ENCODE data around the gene GALNTL6. TPM values are rescaled to one million over a fixed set of nuclear protein-coding genes. Genes with fewer than 3 reads are reported as not detected.

GALNTL6 gene
- total RNA-seq, 2 experiments from 2014 or later: not detected

- Mint-ChIP-seq H3K4me1 (ENCODE audit: low read depth) (no peaks in the 10 kb centered on the region), H3K36me3 (ENCODE audit: low read depth) (no peaks in the 10 kb centered on the region), H3K4me3 (no peak overlapping the region), H3K27me3 (ENCODE audit: low read depth) (no peaks in the 10 kb centered on the region), H3K27ac (no peak overlapping the region), H3K9me3 (ENCODE audit: insufficient read depth) (no peaks in the 10 kb centered on the region)
- DNase-seq (no peak), ATAC-seq (no peak)
- ChIA-PET POLR2A (no interaction called here), CTCF (no interaction called here)
These were observed 375.2 kb downstream of the GALNTL6 start for GRCh38 chr4:172188248-172188988.

GRCh38 chr4:172202480-172203076 lies 389.4 kb downstream of the GALNTL6 start:
- H3K27ac Mint-ChIP-seq: no peak overlapping the region
- H3K4me3 Mint-ChIP-seq: no peak overlapping the region
- no peaks in the 10 kb centered on the region for H3K9me3 Mint-ChIP-seq (ENCODE audit: insufficient read depth)
- H3K4me1 Mint-ChIP-seq (ENCODE audit: low read depth): no peaks in the 10 kb centered on the region
- ATAC-seq (no peak), DNase-seq (no peak)
- ChIA-PET CTCF (no interaction called here), POLR2A (no interaction called here)
- no peaks in the 10 kb centered on the region for H3K27me3 Mint-ChIP-seq (ENCODE audit: low read depth)
- no peaks in the 10 kb centered on the region for H3K36me3 Mint-ChIP-seq (ENCODE audit: low read depth)

GRCh38 chr4:172207258-172207657 lies 394.1 kb downstream of the GALNTL6 start:
- H3K9me3 Mint-ChIP-seq (ENCODE audit: insufficient read depth): peaks cover 5% of the 10 kb centered on the region
- no peaks in the 10 kb centered on the region for H3K36me3 Mint-ChIP-seq (ENCODE audit: low read depth)
- no peaks in the 10 kb centered on the region for H3K4me1 Mint-ChIP-seq (ENCODE audit: low read depth)
- DNase-seq (no peak), ATAC-seq (no peak)
- H3K27me3 Mint-ChIP-seq (ENCODE audit: low read depth): no peaks in the 10 kb centered on the region
- POLR2A ChIA-PET: no interaction called here
- no peak overlapping the region for H3K4me3 Mint-ChIP-seq
- H3K27ac Mint-ChIP-seq: no peak overlapping the region
- CTCF ChIA-PET: no interaction called here

GRCh38 chr4:172207886-172208285 lies 394.7 kb downstream of the GALNTL6 start:
- POLR2A ChIA-PET: no interaction called here
- no peaks in the 10 kb centered on the region for H3K36me3 Mint-ChIP-seq (ENCODE audit: low read depth)
- H3K9me3 Mint-ChIP-seq (ENCODE audit: insufficient read depth): peaks cover 5% of the 10 kb centered on the region
- no peak overlapping the region for H3K27ac Mint-ChIP-seq
- no peak overlapping the region for H3K4me3 Mint-ChIP-seq
- CTCF ChIA-PET: no interaction called here
- H3K27me3 Mint-ChIP-seq (ENCODE audit: low read depth): no peaks in the 10 kb centered on the region
- DNase-seq (no peak), ATAC-seq (no peak)
- no peaks in the 10 kb centered on the region for H3K4me1 Mint-ChIP-seq (ENCODE audit: low read depth)

- Mint-ChIP-seq H3K4me3 (no peak overlapping the region), H3K27me3 (ENCODE audit: low read depth) (no peaks in the 10 kb centered on the region), H3K4me1 (ENCODE audit: low read depth) (no peaks in the 10 kb centered on the region), H3K9me3 (ENCODE audit: insufficient read depth) (no peaks in the 10 kb centered on the region), H3K36me3 (ENCODE audit: low read depth) (no peaks in the 10 kb centered on the region), H3K27ac (no peak overlapping the region)
- ChIA-PET POLR2A (no interaction called here), CTCF (no interaction called here)
- no peak for ATAC-seq
- no peak for DNase-seq
These were observed 407.5 kb downstream of the GALNTL6 start for GRCh38 chr4:172220679-172221078.

- no peaks in the 10 kb centered on the region for H3K27me3 Mint-ChIP-seq (ENCODE audit: low read depth)
- H3K4me3 Mint-ChIP-seq: no peak overlapping the region
- H3K27ac Mint-ChIP-seq: no peak overlapping the region
- ChIA-PET CTCF (no interaction called here), POLR2A (no interaction called here)
- ATAC-seq: no peak
- no peak for DNase-seq
- H3K9me3 Mint-ChIP-seq (ENCODE audit: insufficient read depth): no peaks in the 10 kb centered on the region
- no peaks in the 10 kb centered on the region for H3K4me1 Mint-ChIP-seq (ENCODE audit: low read depth)
- H3K36me3 Mint-ChIP-seq (ENCODE audit: low read depth): no peaks in the 10 kb centered on the region
These were observed 412.3 kb downstream of the GALNTL6 start for GRCh38 chr4:172225457-172225856.

GRCh38 chr4:172232966-172233365 lies 419.8 kb downstream of the GALNTL6 start:
- no peaks in the 10 kb centered on the region for H3K36me3 Mint-ChIP-seq (ENCODE audit: low read depth)
- no peaks in the 10 kb centered on the region for H3K4me1 Mint-ChIP-seq (ENCODE audit: low read depth)
- ChIA-PET POLR2A (no interaction called here), CTCF (no interaction called here)
- H3K4me3 Mint-ChIP-seq: no peak overlapping the region
- no peaks in the 10 kb centered on the region for H3K27me3 Mint-ChIP-seq (ENCODE audit: low read depth)
- ATAC-seq (no peak), DNase-seq (no peak)
- no peaks in the 10 kb centered on the region for H3K9me3 Mint-ChIP-seq (ENCODE audit: insufficient read depth)
- H3K27ac Mint-ChIP-seq: no peak overlapping the region

GRCh38 chr4:172243551-172243950 lies 430.3 kb downstream of the GALNTL6 start:
- no peak overlapping the region for H3K27ac Mint-ChIP-seq
- POLR2A ChIA-PET: no interaction called here
- ATAC-seq (no peak), DNase-seq (no peak)
- no peak overlapping the region for H3K4me3 Mint-ChIP-seq
- H3K27me3 Mint-ChIP-seq (ENCODE audit: low read depth): no peaks in the 10 kb centered on the region
- H3K4me1 Mint-ChIP-seq (ENCODE audit: low read depth): no peaks in the 10 kb centered on the region
- CTCF ChIA-PET: no interaction called here
- H3K36me3 Mint-ChIP-seq (ENCODE audit: low read depth): no peaks in the 10 kb centered on the region
- no peaks in the 10 kb centered on the region for H3K9me3 Mint-ChIP-seq (ENCODE audit: insufficient read depth)

- H3K27ac Mint-ChIP-seq: no peak overlapping the region
- ChIA-PET POLR2A (no interaction called here), CTCF (no interaction called here)
- H3K4me3 Mint-ChIP-seq: no peak overlapping the region
- H3K4me1 Mint-ChIP-seq (ENCODE audit: low read depth): no peaks in the 10 kb centered on the region
- no peaks in the 10 kb centered on the region for H3K27me3 Mint-ChIP-seq (ENCODE audit: low read depth)
- no peak for DNase-seq
- peaks cover under 1% of the 10 kb centered on the region for H3K9me3 Mint-ChIP-seq (ENCODE audit: insufficient read depth)
- no peaks in the 10 kb centered on the region for H3K36me3 Mint-ChIP-seq (ENCODE audit: low read depth)
- ATAC-seq: no peak
These were observed 432.3 kb downstream of the GALNTL6 start for GRCh38 chr4:172245516-172245915.

GRCh38 chr4:172253409-172253808 lies 440.2 kb downstream of the GALNTL6 start:
- no peak for DNase-seq
- POLR2A ChIA-PET: no interaction called here
- no peaks in the 10 kb centered on the region for H3K27me3 Mint-ChIP-seq (ENCODE audit: low read depth)
- H3K4me1 Mint-ChIP-seq (ENCODE audit: low read depth): no peaks in the 10 kb centered on the region
- ATAC-seq: no peak
- H3K27ac Mint-ChIP-seq: no peak overlapping the region
- no peak overlapping the region for H3K4me3 Mint-ChIP-seq
- H3K9me3 Mint-ChIP-seq (ENCODE audit: insufficient read depth): peaks cover 6% of the 10 kb centered on the region
- CTCF ChIA-PET: no interaction called here
- no peaks in the 10 kb centered on the region for H3K36me3 Mint-ChIP-seq (ENCODE audit: low read depth)

- ATAC-seq (no peak), DNase-seq (no peak)
- Mint-ChIP-seq H3K36me3 (ENCODE audit: low read depth) (no peaks in the 10 kb centered on the region), H3K9me3 (ENCODE audit: insufficient read depth) (no peaks in the 10 kb centered on the region), H3K4me1 (ENCODE audit: low read depth) (no peaks in the 10 kb centered on the region), H3K27me3 (ENCODE audit: low read depth) (no peaks in the 10 kb centered on the region), H3K4me3 (no peak overlapping the region), H3K27ac (no peak overlapping the region)
- ChIA-PET CTCF (no interaction called here), POLR2A (no interaction called here)
These were observed 443.6 kb downstream of the GALNTL6 start for GRCh38 chr4:172256820-172257219.

GRCh38 chr4:172270397-172270796 lies 457.2 kb downstream of the GALNTL6 start:
- no peak overlapping the region for H3K27ac Mint-ChIP-seq
- ChIA-PET POLR2A (no interaction called here), CTCF (no interaction called here)
- no peak overlapping the region for H3K4me3 Mint-ChIP-seq
- ATAC-seq: no peak
- H3K9me3 Mint-ChIP-seq (ENCODE audit: insufficient read depth): no peaks in the 10 kb centered on the region
- no peaks in the 10 kb centered on the region for H3K36me3 Mint-ChIP-seq (ENCODE audit: low read depth)
- no peaks in the 10 kb centered on the region for H3K4me1 Mint-ChIP-seq (ENCODE audit: low read depth)
- DNase-seq: no peak
- no peaks in the 10 kb centered on the region for H3K27me3 Mint-ChIP-seq (ENCODE audit: low read depth)

- H3K36me3 Mint-ChIP-seq (ENCODE audit: low read depth): no peaks in the 10 kb centered on the region
- H3K9me3 Mint-ChIP-seq (ENCODE audit: insufficient read depth): no peaks in the 10 kb centered on the region
- DNase-seq (no peak), ATAC-seq (no peak)
- no peaks in the 10 kb centered on the region for H3K4me1 Mint-ChIP-seq (ENCODE audit: low read depth)
- ChIA-PET POLR2A (no interaction called here), CTCF (no interaction called here)
- H3K27me3 Mint-ChIP-seq (ENCODE audit: low read depth): no peaks in the 10 kb centered on the region
- H3K27ac Mint-ChIP-seq: no peak overlapping the region
- H3K4me3 Mint-ChIP-seq: no peak overlapping the region
These were observed 473.9 kb downstream of the GALNTL6 start for GRCh38 chr4:172287117-172287516.

Measured in activated CD8-positive, alpha-beta T cell treated with anti-CD3 and anti-CD28 coated beads, Interleukin-2, amount 10 ng/mL, durations not matched to agents 7 days and 5 days (primary cell).